CD8-positive, alpha-beta memory T cell (primary cell): Measurements from ENCODE around the gene CERS2. TPM values are rescaled to one million over a fixed set of nuclear protein-coding genes. Genes with fewer than 3 reads are reported as not detected.

Source experiments
- CTCF ChIA-PET: fragments of 350-600 bp; sonication (Branson Sonifier 250); formaldehyde crosslinking; loops from one replicate; lab custom pipeline; 2021; ENCODE audit warnings: antibody characterized with exemption; lab: Charles Lee
- POLR2A ChIA-PET: fragments of 350-600 bp; sonication (Branson Sonifier 250); formaldehyde crosslinking; loops from one replicate; lab custom pipeline; 2021; ENCODE audit warnings: antibody characterized with exemption; lab: Charles Lee
- DNase-seq, 5 donors: peaks; one replicate each; pipeline versions ENCODE4 v3.0.0 to v3.0.0-alpha.2; 2020 to 2022; ENCODE audit warnings: mixed read lengths in 1 of 5
- H3K27ac ChIP-seq: one replicate; pipeline ENCODE4 v1.7.0; 2013; ENCODE audit warnings: low read depth, mild to moderate bottlenecking, low read length, moderate library complexity
- H3K27me3 ChIP-seq: 2 replicates; pipeline ENCODE4 v1.7.0; 2013; ENCODE audit warnings: low read length, mild to moderate bottlenecking; ENCODE audit not compliant: insufficient read depth, poor library complexity, severe bottlenecking
- H3K36me3 ChIP-seq: 2 replicates; pipeline ENCODE4 v1.7.0; 2013; ENCODE audit warnings: mild to moderate bottlenecking, low read length, moderate library complexity; ENCODE audit not compliant: insufficient read depth
- H3K4me1 ChIP-seq: 2 replicates; pipeline ENCODE4 v1.7.0; 2013; ENCODE audit warnings: mild to moderate bottlenecking, low read length, moderate library complexity; ENCODE audit not compliant: insufficient read depth
- H3K4me3 ChIP-seq: 2 replicates; pipeline ENCODE4 v1.7.0; 2013; ENCODE audit warnings: mild to moderate bottlenecking, low read length
- H3K9me3 ChIP-seq: 2 replicates; pipeline ENCODE4 v1.7.0; 2013; ENCODE audit warnings: mild to moderate bottlenecking, low read length
- H3K27ac Mint-ChIP-seq, 8 donors: one replicate each; pipeline ENCODE4 v1.8.0; 2020 to 2021; ENCODE audit warnings: mixed read lengths in 8 of 8, mild to moderate bottlenecking in 6 of 8, inconsistent platforms in 3 of 8, moderate library complexity in 3 of 8
- H3K27me3 Mint-ChIP-seq, 2 donors: one replicate each; pipeline ENCODE4 v1.8.0; 2020 to 2021; ENCODE audit warnings: mixed read lengths in 2 of 2, mild to moderate bottlenecking in 1 of 2, moderate library complexity in 1 of 2
- H3K36me3 Mint-ChIP-seq, 3 donors: one replicate each; pipeline ENCODE4 v1.8.0; 2020 to 2021; ENCODE audit warnings: mixed read lengths in 3 of 3, inconsistent platforms in 1 of 3, mild to moderate bottlenecking in 1 of 3
- H3K4me1 Mint-ChIP-seq, 3 donors: one replicate each; pipeline ENCODE4 v1.8.0; 2020 to 2021; ENCODE audit warnings: mixed read lengths in 3 of 3, inconsistent platforms in 1 of 3, mild to moderate bottlenecking in 1 of 3
- H3K4me3 Mint-ChIP-seq, 7 donors: one replicate each; pipeline ENCODE4 v1.8.0; 2020 to 2021; ENCODE audit warnings: mixed read lengths in 7 of 7, mild to moderate bottlenecking in 6 of 7, moderate library complexity in 4 of 7, inconsistent platforms in 2 of 7
- H3K9me3 Mint-ChIP-seq, 5 donors: one replicate each; pipeline ENCODE4 v1.8.0; 2020 to 2022; ENCODE audit warnings: mixed read lengths in 5 of 5, mild to moderate bottlenecking in 3 of 5, moderate library complexity in 2 of 5, inconsistent platforms in 1 of 5
- polyA plus RNA-seq: library from polyadenylated mRNA; unstranded; fragments of 300-500 nt; fragmentation: Illumina TruSeq; gene quantifications from one replicate; pipeline ENCODE4 v1.2.3, GENCODE V29; 2021
- total RNA-seq, 2 experiments: library from RNA; stranded (reverse); gene quantifications; one replicate each; pipeline ENCODE4 v1.2.3, GENCODE V29; 2021

The CERS2 gene
- total and polyA plus RNA-seq, 3 experiments from 2014 or later = 167 to 232 (median 224) TPM

GRCh38 chr1:151009206-151009587 is 34.6 kb upstream of the CERS2 start:
- Mint-ChIP-seq H3K4me3 (peak overlapping the region; percentile 82 to 98 (median 93)), H3K27ac (peak overlapping the region; percentile 91 to 100 (median 99)), H3K27me3 (no peaks in the 10 kb centered on the region), H3K36me3 (peaks cover 0 to 27% (median 1%) of the 10 kb centered on the region in 3 donors), H3K4me1 (peaks cover 62 to 83% (median 79%) of the 10 kb centered on the region in 3 donors), H3K9me3 (no peaks in the 10 kb centered on the region)
- CTCF ChIA-PET = interaction anchor here (1.3 to 2.9 kb wide), 2 partner anchors 15 to 147 kb away, joined by 3 to 7 read pairs; partner anchors contain the start of gene TNFAIP8L2
- no peaks in the 10 kb centered on the region for H3K9me3 ChIP-seq
- no peaks in the 10 kb centered on the region for H3K36me3 ChIP-seq
- H3K4me1 ChIP-seq = peaks cover 54% of the 10 kb centered on the region
- no peak for DNase-seq
- no peaks in the 10 kb centered on the region for H3K27me3 ChIP-seq
- H3K27ac ChIP-seq = peak overlapping the region; percentile 82
- peak overlapping the region; percentile 69 for H3K4me3 ChIP-seq
- POLR2A ChIA-PET = interaction anchor here (0.5 to 0.6 kb wide), 3 partner anchors 48 to 235 kb away, joined by 3 to 4 read pairs (median 4); no protein-coding TSS in a partner anchor

- H3K9me3 ChIP-seq = no peaks in the 10 kb centered on the region
- POLR2A ChIA-PET = interaction anchor here (0.5 to 0.6 kb wide), 2 partner anchors 49 to 84 kb away, joined by 4 read pairs; no protein-coding TSS in a partner anchor
- Mint-ChIP-seq H3K9me3 (no peaks in the 10 kb centered on the region), H3K27me3 (no peaks in the 10 kb centered on the region), H3K36me3 (peaks cover 0 to 26% (median 1%) of the 10 kb centered on the region in 3 donors), H3K27ac (peak within 1 kb of the TSS; percentile 91 to 100 (median 99)), H3K4me3 (peak within 1 kb of the TSS; percentile 82 to 98 (median 93)), H3K4me1 (peaks cover 61 to 86% (median 81%) of the 10 kb centered on the region in 3 donors)
- peak within 1 kb of the TSS; percentile 69 for H3K4me3 ChIP-seq
- peak within 1 kb of the TSS; percentile 89 for H3K27ac ChIP-seq
- H3K4me1 ChIP-seq = peaks cover 59% of the 10 kb centered on the region
- no peaks in the 10 kb centered on the region for H3K27me3 ChIP-seq
- CTCF ChIA-PET = interaction anchor here (0.7 to 2.9 kb wide), 3 partner anchors 16 to 175 kb away, joined by 3 to 7 read pairs (median 3); partner anchors contain the start of gene TNFAIP8L2
- no peaks in the 10 kb centered on the region for H3K36me3 ChIP-seq
- peak; percentile 94 to 98 (median 96) for DNase-seq
These were observed 33.9 kb upstream of the CERS2 start, which contains the start of gene PRUNE1 for GRCh38 chr1:151008244-151009205. Gene PRUNE1 (plus strand): TSS chr1:151008449. CDS start chr1:151008633, 184 bp downstream.

GRCh38 chr1:151007853-151008243 is 33.2 kb upstream of the CERS2 start:
- Histone ChIP-seq H3K9me3 (no peaks in the 10 kb centered on the region), H3K4me3 (peak overlapping the region; percentile 69), H3K27ac (peak overlapping the region; percentile 89), H3K4me1 (peaks cover 65% of the 10 kb centered on the region), H3K36me3 (no peaks in the 10 kb centered on the region), H3K27me3 (no peaks in the 10 kb centered on the region)
- no peak for DNase-seq
- ChIA-PET CTCF (interaction anchor here (0.7 to 2.9 kb wide), 3 partner anchors 17 to 176 kb away, joined by 3 to 15 read pairs (median 7); no protein-coding TSS in a partner anchor), POLR2A (no interaction called here)
- Mint-ChIP-seq H3K4me1 (peaks cover 64 to 86% (median 81%) of the 10 kb centered on the region in 3 donors), H3K27ac (peak overlapping the region; percentile 91 to 100 (median 99)), H3K4me3 (peak overlapping the region; percentile 82 to 98 (median 93)), H3K27me3 (no peaks in the 10 kb centered on the region), H3K9me3 (no peaks in the 10 kb centered on the region), H3K36me3 (peaks cover 0 to 20% (median 1%) of the 10 kb centered on the region in 3 donors)

GRCh38 chr1:151006327-151007052 is 31.9 kb upstream of the CERS2 start, which contains the start of gene MINDY1:
Gene MINDY1 (minus strand): TSS chr1:151006902. CDS start chr1:151002617, 4,285 bp downstream.
- peaks cover 0 to 14% (median 0%) of the 10 kb centered on the region in 3 donors for H3K36me3 Mint-ChIP-seq
- ChIA-PET POLR2A (interaction anchor here (0.7 to 0.8 kb wide), 2 partner anchors 41 to 377 kb away, joined by 3 read pairs; partner anchors contain the start of gene C1orf56), CTCF (interaction anchor here (0.8 to 3.2 kb wide), 14 partner anchors 11 to 447 kb away, joined by 3 to 26 read pairs (median 4); partner anchors contain the start of genes CDC42SE1 and TNFAIP8L2)
- H3K9me3 Mint-ChIP-seq = no peaks in the 10 kb centered on the region
- H3K4me3 ChIP-seq = peak within 1 kb of the TSS; percentile 77
- H3K27ac ChIP-seq = peak within 1 kb of the TSS; percentile 89
- peaks cover 4% of the 10 kb centered on the region for H3K36me3 ChIP-seq
- H3K4me1 ChIP-seq = peaks cover 78% of the 10 kb centered on the region
- no peaks in the 10 kb centered on the region for H3K27me3 Mint-ChIP-seq
- H3K4me3 Mint-ChIP-seq = peak within 1 kb of the TSS; percentile 82 to 98 (median 93)
- DNase-seq = peak in 3 of 5 donors; percentile 3 to 53 (median 43)
- no peaks in the 10 kb centered on the region for H3K27me3 ChIP-seq
- H3K4me1 Mint-ChIP-seq = peaks cover 62 to 90% (median 85%) of the 10 kb centered on the region in 3 donors
- no peaks in the 10 kb centered on the region for H3K9me3 ChIP-seq
- peak within 1 kb of the TSS; percentile 91 to 100 (median 99) for H3K27ac Mint-ChIP-seq

GRCh38 chr1:151005729-151006319 is 31.2 kb upstream of the CERS2 start:
- Mint-ChIP-seq H3K27me3 (no peaks in the 10 kb centered on the region), H3K4me1 (peaks cover 56 to 84% (median 79%) of the 10 kb centered on the region in 3 donors), H3K27ac (peak overlapping the region; percentile 91 to 100 (median 98)), H3K4me3 (peak overlapping the region; percentile 75 to 98 (median 92)), H3K9me3 (no peaks in the 10 kb centered on the region), H3K36me3 (peaks cover 0 to 9% (median 0%) of the 10 kb centered on the region in 3 donors)
- Histone ChIP-seq H3K27me3 (no peaks in the 10 kb centered on the region), H3K9me3 (no peaks in the 10 kb centered on the region), H3K4me3 (peak overlapping the region; percentile 77), H3K36me3 (peaks cover 4% of the 10 kb centered on the region), H3K27ac (peak overlapping the region; percentile 62), H3K4me1 (peaks cover 78% of the 10 kb centered on the region)
- POLR2A ChIA-PET = interaction anchor here (0.7 to 0.8 kb wide), 2 partner anchors 78 to 376 kb away, joined by 3 to 6 read pairs; no protein-coding TSS in a partner anchor
- CTCF ChIA-PET = interaction anchor here (0.9 to 3.2 kb wide), 10 partner anchors 10 to 446 kb away, joined by 3 to 26 read pairs (median 4); partner anchors contain the start of gene TNFAIP8L2
- DNase-seq = peak in 1 of 5 donors; percentile 21

GRCh38 chr1:151003180-151003579 is 28.5 kb upstream of the CERS2 start:
- peak overlapping the region in 6 of 7 donors; percentile 8 to 71 (median 47) for H3K4me3 Mint-ChIP-seq
- CTCF ChIA-PET = interaction anchor here (1.3 kb wide), 1 partner anchor 24 kb away, joined by 5 read pairs; no protein-coding TSS in a partner anchor
- H3K4me1 Mint-ChIP-seq = peaks cover 37 to 61% (median 53%) of the 10 kb centered on the region in 3 donors
- Histone ChIP-seq H3K9me3 (no peaks in the 10 kb centered on the region), H3K4me1 (peaks cover 77% of the 10 kb centered on the region), H3K4me3 (peak overlapping the region; percentile 17), H3K27ac (no peak overlapping the region), H3K27me3 (no peaks in the 10 kb centered on the region), H3K36me3 (peaks cover 26% of the 10 kb centered on the region)
- peaks cover 2 to 8% of the 10 kb centered on the region in 2 donors for H3K27me3 Mint-ChIP-seq
- no peaks in the 10 kb centered on the region for H3K9me3 Mint-ChIP-seq
- H3K36me3 Mint-ChIP-seq = peaks cover 0 to 3% (median 0%) of the 10 kb centered on the region in 3 donors
- peak in 1 of 5 donors; percentile 44 for DNase-seq
- peak overlapping the region; percentile 20 to 81 (median 60) for H3K27ac Mint-ChIP-seq
- POLR2A ChIA-PET = interaction anchor here (1.0 kb wide), 1 partner anchor 27 kb away, joined by 3 read pairs; no protein-coding TSS in a partner anchor
